Right ventricle myocardium superior (tissue), 1 donor: Measurements from ENCODE around the gene C19orf81. TPM values are rescaled to one million over a fixed set of nuclear protein-coding genes. Genes with fewer than 3 reads are reported as not detected.

Experiments
- ATAC-seq: fragments of 200-7000 bp; cut with Tn5 transposase; one replicate; pipeline ENCODE4 v1.9.1; 2020; ENCODE audit warnings: mild to moderate bottlenecking; ENCODE audit not compliant: poor library complexity
- DNase-seq: peaks from one replicate; pipeline ENCODE4 v3.0.0-alpha.2; 2020
- intact Hi-C: fragments of 100-400 bp; cut with DNase I; formaldehyde crosslinking; loops from one replicate; pipeline ENCODE4 v1.11.2; 2022
- total RNA-seq: library from RNA; stranded (reverse); fragmentation: NEBNext Ultra II Directional; extraction: Animal tissue kit (Norgen Biotek cat#: 25700); gene quantifications from one replicate; pipeline ENCODE4 v1.2.1, GENCODE V29; 2021
- donor health status: DM: no; HTN: yes; CAD: no; lungs with severe emphysema.

Gene C19orf81
- total RNA-seq, 1 donor from 2014 or later: 2.5 TPM

GRCh38 chr19:50651174-50651573 lies 1.9 kb downstream of the C19orf81 start:
- ATAC-seq (no peak), DNase-seq (no peak)
- intact Hi-C loops: no loop called here

- intact Hi-C loops: no loop called here
- ATAC-seq (no peak), DNase-seq (no peak)
These were observed 3.5 kb downstream of the C19orf81 start for GRCh38 chr19:50652722-50653121.

GRCh38 chr19:50654882-50655281 lies 5.6 kb downstream of the C19orf81 start:
- ATAC-seq (no peak), DNase-seq (no peak)
- intact Hi-C loops: no loop called here

GRCh38 chr19:50657222-50657669 lies 8.0 kb downstream of the C19orf81 start:
- intact Hi-C loops: no loop called here
- ATAC-seq (no peak), DNase-seq (no peak)

- peak; percentile 89 for ATAC-seq
- DNase-seq: peak; percentile 89
- intact Hi-C loops: no loop called here
These were observed 8.6 kb downstream of the C19orf81 start for GRCh38 chr19:50657712-50658440.

GRCh38 chr19:50658441-50659317 lies 9.4 kb downstream of the C19orf81 start:
- ATAC-seq (peak; percentile 85), DNase-seq (peak; percentile 63)
- intact Hi-C loops: no loop called here

- intact Hi-C loops: no loop called here
- DNase-seq (no peak), ATAC-seq (no peak)
These were observed 10.3 kb downstream of the C19orf81 start for GRCh38 chr19:50659318-50660087.

- no peak for ATAC-seq
These were observed 10.8 kb downstream of the C19orf81 start for GRCh38 chr19:50660088-50660366.

GRCh38 chr19:50661023-50661422 lies 11.8 kb downstream of the C19orf81 start:
- intact Hi-C loops: no loop called here

More at GRCh38 chr19:50660088-50660366, 10.8 kb downstream of the C19orf81 start:
- no peak for DNase-seq
- intact Hi-C loops: no loop called here

GRCh38 chr19:50661766-50662650 lies 12.8 kb downstream of the C19orf81 start:
- no peak for DNase-seq
- ATAC-seq: no peak
- intact Hi-C loops: no loop called here

More at GRCh38 chr19:50661023-50661422, 11.8 kb downstream of the C19orf81 start:
- DNase-seq (no peak), ATAC-seq (no peak)

- intact Hi-C loops: no loop called here
- DNase-seq: no peak
- ATAC-seq: no peak
These were observed 13.6 kb downstream of the C19orf81 start for GRCh38 chr19:50662651-50663481.

- intact Hi-C loops: no loop called here
- no peak for ATAC-seq
These were observed 14.2 kb downstream of the C19orf81 start for GRCh38 chr19:50663482-50663790.

GRCh38 chr19:50664204-50664603 lies 15.0 kb downstream of the C19orf81 start:
- intact Hi-C loops: no loop called here

More at GRCh38 chr19:50663482-50663790, 14.2 kb downstream of the C19orf81 start:
- no peak for DNase-seq

GRCh38 chr19:50666346-50667176 lies 17.3 kb downstream of the C19orf81 start:
- no peak for DNase-seq
- ATAC-seq: no peak
- intact Hi-C loops: no loop called here

More at GRCh38 chr19:50664204-50664603, 15.0 kb downstream of the C19orf81 start:
- ATAC-seq (no peak), DNase-seq (no peak)

- ATAC-seq (no peak), DNase-seq (no peak)
- intact Hi-C loops: no loop called here
These were observed 18.0 kb downstream of the C19orf81 start for GRCh38 chr19:50667177-50667758.

GRCh38 chr19:50667759-50668231 lies 18.6 kb downstream of the C19orf81 start:
- ATAC-seq (no peak), DNase-seq (no peak)
- intact Hi-C loops: no loop called here
